NCI-H748 (cell line): ENCODE measurements around the gene MAPK7.
"Not testable (repeated sequence)": the region's sequence is repeated elsewhere in the genome, so short reads cannot be mapped to it uniquely, and the experiment has no call there.

Experiments used
- DNase-seq: peaks from one replicate; lab custom pipeline; 2025; ENCODE audit not compliant: unreplicated experiment; lab: John Stamatoyannopoulos, UW

MAPK7 gene

GRCh38 chr17:19342611-19343255 lies 35.6 kb upstream of the MAPK7 start:
- no peak for DNase-seq

DNA sequence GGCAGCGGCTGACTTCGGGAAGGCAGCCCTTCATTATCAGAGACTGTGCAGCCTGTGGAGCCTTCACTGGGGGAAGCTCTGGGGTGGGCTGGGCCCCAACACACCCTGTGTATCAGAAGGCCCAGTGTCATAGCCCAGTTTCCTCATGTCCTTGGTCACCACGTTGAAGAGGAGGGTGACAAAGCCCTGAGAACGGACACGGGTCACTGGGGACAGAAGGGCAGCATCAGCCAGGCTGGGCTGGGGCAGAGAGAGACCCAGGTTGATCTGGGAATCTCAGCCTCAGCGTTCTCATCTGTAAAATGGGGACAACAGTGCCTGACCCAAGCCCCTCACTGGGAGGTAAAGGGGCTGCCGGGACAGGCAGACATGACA lies 35.1 kb upstream of the MAPK7 start:
- DNase-seq = no peak

DNA sequence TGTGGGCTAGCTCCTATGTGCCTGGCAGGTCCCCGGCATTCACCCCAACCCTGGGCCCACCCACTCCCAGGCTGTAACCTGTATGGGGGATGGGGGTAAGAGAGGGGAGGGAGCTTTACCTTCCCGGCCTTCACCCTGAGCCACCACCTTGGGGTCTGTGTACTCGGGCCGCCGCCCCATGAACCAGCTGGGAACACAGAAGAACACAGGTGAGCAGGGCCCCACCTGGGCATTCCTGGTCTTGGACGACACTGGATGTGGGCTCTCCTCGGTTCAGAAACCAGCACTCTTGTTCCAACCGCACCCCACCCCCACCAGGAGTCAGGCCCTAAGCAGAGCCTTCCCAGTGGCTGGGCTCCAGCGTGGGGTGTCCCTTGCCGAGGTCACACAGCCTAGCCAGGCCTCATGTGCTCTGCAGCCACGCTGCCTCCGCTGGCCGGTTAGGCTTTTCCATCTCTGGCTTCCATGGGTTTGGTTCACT lies 34.6 kb upstream of the MAPK7 start:
- DNase-seq = no peak

DNA sequence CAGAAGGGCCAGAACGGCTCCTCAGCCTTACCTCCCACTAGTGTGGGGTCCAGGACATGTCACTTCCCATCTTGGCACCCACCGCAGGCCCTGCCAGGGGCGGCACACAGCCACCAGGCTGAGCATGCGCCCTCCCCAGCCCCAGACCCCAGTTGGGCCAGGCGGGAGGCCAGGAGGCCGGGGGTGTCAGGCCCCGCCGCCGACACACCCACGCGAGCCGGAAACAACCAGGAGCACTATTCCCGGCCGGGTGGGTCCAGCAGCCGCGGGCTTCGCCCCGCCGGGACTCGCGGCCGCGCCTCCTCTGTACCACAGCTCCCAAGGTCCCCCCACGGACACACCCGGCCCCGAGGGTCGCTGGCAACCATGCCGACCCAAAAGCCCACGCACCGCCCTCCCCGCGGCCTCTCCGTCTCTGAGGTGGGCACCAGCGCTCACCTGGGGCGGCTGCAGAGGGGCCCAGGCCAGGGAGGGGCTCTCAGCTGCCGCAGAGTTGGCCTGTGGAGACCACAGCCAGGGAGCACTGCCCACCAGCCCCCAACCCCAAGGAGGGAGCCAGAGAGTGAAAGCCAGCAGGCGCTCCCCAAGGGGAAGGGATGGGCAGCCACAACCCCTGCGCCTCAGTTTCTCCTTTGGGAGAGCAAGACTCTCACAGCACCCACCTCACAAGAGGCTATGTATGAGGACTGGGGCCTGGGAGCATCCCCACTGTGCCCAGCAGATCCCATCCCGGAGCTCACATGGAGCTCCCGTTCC lies 33.8 kb upstream of the MAPK7 start:
- DNase-seq = no peak

DNA sequence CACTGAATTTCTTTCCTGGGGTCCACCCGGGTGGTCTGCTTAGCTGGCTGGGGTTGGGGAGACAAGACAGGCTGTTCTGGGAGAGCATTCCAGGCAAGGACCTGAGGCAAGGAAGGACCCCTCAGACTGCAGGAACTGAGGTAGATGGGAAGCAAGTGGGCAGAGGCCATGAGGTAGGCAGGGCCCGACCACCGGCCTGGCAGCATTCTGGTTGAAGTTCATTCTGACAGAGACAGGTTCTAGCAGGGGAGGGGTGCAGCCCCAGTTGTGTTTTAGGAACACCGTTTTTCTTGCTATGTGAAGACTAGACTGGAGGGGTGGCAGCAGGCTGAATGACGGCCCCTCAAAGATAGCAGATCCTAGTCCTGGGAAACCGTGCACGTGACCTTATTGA lies 33.2 kb upstream of the MAPK7 start:
- no peak for DNase-seq

GRCh38 chr17:19345486-19346350 lies 32.6 kb upstream of the MAPK7 start:
- DNase-seq = no peak

- DNase-seq = no peak
Measured at GRCh38 chr17:19346351-19347255, 31.7 kb upstream of the MAPK7 start.

GRCh38 chr17:19347323-19348080 lies 30.8 kb upstream of the MAPK7 start:
- DNase-seq = no peak

GRCh38 chr17:19348081-19348650 lies 30.1 kb upstream of the MAPK7 start:
- no peak for DNase-seq

GRCh38 chr17:19348806-19349205 lies 29.5 kb upstream of the MAPK7 start:
- no peak for DNase-seq

DNA sequence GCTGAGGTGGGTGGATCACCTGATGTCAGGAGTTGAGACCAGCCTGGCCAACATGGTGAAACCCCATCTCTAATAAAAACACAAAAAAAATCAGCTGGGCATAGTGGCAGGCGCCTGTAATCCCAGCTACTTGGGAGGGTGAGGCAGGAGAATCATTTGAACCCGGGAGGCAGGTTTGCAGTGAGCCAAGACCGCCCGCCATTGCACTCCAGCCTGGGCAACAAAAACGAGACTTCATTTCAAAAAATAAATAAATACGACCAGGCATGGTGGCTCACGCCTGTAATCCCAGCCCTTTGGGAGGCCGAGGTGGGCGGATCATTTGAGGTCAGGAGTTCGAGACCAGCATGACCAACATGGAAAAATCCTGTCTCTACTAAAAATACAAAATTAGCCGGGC lies 24.9 kb upstream of the MAPK7 start:
- DNase-seq = not testable (repeated sequence)

- no peak for DNase-seq
Measured at GRCh38 chr17:19354748-19355147, 23.6 kb upstream of the MAPK7 start.

DNA sequence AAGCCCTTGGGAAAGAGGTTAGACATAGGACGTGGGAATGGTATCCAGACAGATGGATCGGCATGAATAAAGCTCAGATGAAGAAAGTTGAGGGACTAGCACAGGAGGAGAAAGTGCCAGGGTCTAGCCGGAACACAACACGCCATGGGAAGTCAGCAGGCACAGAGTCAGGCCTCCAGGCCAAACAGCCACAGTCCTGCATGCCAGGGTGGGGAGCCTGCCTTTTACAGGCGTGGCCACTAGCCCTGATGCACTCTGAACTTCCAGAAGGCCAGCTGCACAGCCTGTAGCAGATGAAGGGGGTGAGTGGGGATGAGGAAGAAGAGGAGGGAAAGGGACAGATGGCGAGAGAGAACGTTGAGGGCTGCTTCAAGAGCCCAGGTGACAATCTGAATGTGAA lies 20.9 kb upstream of the MAPK7 start:
- DNase-seq = no peak

DNA sequence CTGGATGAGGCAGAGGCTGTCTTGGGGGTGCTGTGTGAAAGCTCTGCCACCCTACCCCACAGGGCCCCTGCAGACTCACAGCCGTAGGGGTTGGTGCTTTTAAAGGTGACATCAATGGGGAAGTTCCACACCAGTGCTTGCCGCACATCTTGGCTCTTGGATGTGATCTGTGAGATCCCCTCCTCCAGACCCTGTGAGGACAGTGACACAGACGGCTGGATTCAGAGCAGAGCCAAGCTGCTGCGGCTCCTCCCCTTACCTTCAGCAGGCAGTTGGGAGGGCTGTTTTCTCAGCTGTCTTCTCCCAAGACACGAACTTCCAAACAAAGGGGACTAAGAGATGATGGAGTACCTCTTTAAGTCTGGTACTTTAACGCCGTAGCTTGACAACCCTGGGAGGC lies 20.5 kb upstream of the MAPK7 start:
- DNase-seq = no peak

DNA sequence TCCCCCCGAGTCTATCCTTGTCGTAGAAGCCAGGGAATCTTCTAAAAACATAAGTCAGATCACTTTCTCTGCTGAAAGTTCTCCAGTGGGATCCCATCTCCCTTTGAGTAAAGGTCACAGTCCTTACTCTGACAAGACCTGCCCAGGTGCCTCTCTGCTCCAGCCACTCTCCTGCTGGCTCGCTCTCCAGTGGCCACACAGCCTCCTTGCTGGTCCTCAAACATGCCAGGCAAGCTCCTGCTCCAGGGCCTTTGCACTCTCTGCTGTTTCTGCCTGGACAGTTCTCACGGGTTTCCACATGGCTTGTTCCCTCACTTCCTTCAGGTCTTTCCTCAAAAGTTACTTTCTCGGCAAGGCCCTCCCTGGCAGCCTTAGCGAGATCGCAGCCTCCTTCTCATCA lies 19.1 kb upstream of the MAPK7 start:
- DNase-seq = no peak

GRCh38 chr17:19359856-19360255 lies 18.4 kb upstream of the MAPK7 start:
- DNase-seq = no peak

- no peak for DNase-seq
Measured at GRCh38 chr17:19360772-19361171, 17.5 kb upstream of the MAPK7 start.

GRCh38 chr17:19361326-19361725 lies 17.0 kb upstream of the MAPK7 start:
- no peak for DNase-seq

DNA sequence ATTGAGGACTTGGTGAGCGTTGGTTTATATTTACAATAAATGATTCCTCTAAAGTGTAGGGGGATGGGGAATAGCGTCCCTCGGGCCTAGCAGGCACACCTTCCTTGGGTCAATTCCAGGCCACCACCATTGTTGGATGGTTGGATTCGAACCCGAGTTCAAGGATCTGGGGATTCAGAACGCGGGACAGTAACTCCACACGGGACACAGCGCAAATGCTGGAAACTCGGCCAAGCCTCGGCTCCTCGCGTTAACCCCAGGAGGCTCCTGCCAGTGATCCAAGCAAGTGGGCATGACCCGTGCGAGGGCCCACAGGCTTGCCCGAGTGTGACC lies 16.4 kb upstream of the MAPK7 start:
- no peak for DNase-seq
